Caco-2 (cell line): ENCODE data around the gene LMOD1. TPM values are rescaled to one million over a fixed set of nuclear protein-coding genes. Genes with fewer than 3 reads are reported as not detected.

ENCODE experiments used
- BruUV-seq: library from RNA; stranded (reverse); fragments of 400-500 nt; replicated peaks from 2 replicates; lab custom pipeline; 2021; lab: Mats Ljungman, UMichigan
- CTCF ChIA-PET: fragments of 300-600 bp; sonication (Branson Sonifier 250); formaldehyde crosslinking; loops from one replicate; lab custom pipeline; 2022; ENCODE audit warnings: antibody characterized with exemption; lab: Charles Lee
- POLR2A ChIA-PET: fragments of 300-600 bp; sonication (Branson Sonifier 250); formaldehyde crosslinking; loops from one replicate; lab custom pipeline; 2022; ENCODE audit warnings: antibody characterized with exemption; lab: Charles Lee
- DNase-seq, 2 experiments: peaks; one replicate each; pipeline versions ENCODE4 v3.0.0 to v3.0.0-alpha.2; 2020 to 2022
- H3K27me3 ChIP-seq: replicated peaks from 2 replicates; pipeline ENCODE4 v1.6.0; 2011; ENCODE audit warnings: low read length; ENCODE audit not compliant: control insufficient read depth, insufficient read depth
- H3K36me3 ChIP-seq: 2 replicates; pipeline ENCODE4 v1.5.1; 2011; ENCODE audit warnings: low read length; ENCODE audit not compliant: control insufficient read depth, insufficient read depth
- H3K4me1 ChIP-seq: fragments of 250-450 bp; sonication (Bioruptor Pico); 2 replicates; pipeline ENCODE4 v1.5.1; 2020; ENCODE audit warnings: mild to moderate bottlenecking
- H3K4me3 ChIP-seq: 2 replicates; pipeline ENCODE4 v1.5.1; 2011; ENCODE audit warnings: low read depth, mild to moderate bottlenecking, control low read depth, low read length
- H3K9me3 ChIP-seq: fragments of 250-450 bp; sonication (Bioruptor Pico); 2 replicates; pipeline ENCODE4 v1.5.1; 2020; ENCODE audit warnings: mild to moderate bottlenecking, moderate library complexity
- H3K27ac Mint-ChIP-seq: one replicate; pipeline ENCODE4 v1.8.0; 2022; ENCODE audit warnings: mixed read lengths; ENCODE audit not compliant: unreplicated experiment
- H3K27me3 Mint-ChIP-seq: one replicate; pipeline ENCODE4 v1.8.0; 2022; ENCODE audit warnings: mixed read lengths; ENCODE audit not compliant: insufficient read depth, unreplicated experiment
- H3K36me3 Mint-ChIP-seq: one replicate; pipeline ENCODE4 v1.8.0; 2022; ENCODE audit warnings: mild to moderate bottlenecking, mixed read lengths; ENCODE audit not compliant: insufficient read depth, unreplicated experiment
- H3K4me1 Mint-ChIP-seq: one replicate; pipeline ENCODE4 v1.8.0; 2022; ENCODE audit warnings: low read depth, mixed read lengths; ENCODE audit not compliant: unreplicated experiment
- H3K4me3 Mint-ChIP-seq: one replicate; pipeline ENCODE4 v1.8.0; 2022; ENCODE audit warnings: mild to moderate bottlenecking, moderate library complexity, mixed read lengths; ENCODE audit not compliant: unreplicated experiment
- H3K9me3 Mint-ChIP-seq: one replicate; pipeline ENCODE4 v1.8.0; 2022; ENCODE audit warnings: mixed read lengths; ENCODE audit not compliant: unreplicated experiment
- intact Hi-C: fragments of 100-400 bp; cut with micrococcal nuclease; formaldehyde crosslinking; loops from one replicate; pipeline ENCODE4 v1.10.0; 2022; ENCODE audit not compliant: unreplicated experiment
- total RNA-seq: library from RNA; stranded (reverse); gene quantifications from 2 replicates; pipeline ENCODE4 v1.2.3, GENCODE V29; 2022
- TF ChIP-seq, protein P1 (sequence below), 2 experiments: fragments of 200-600 bp in 1 of 2; IDR thresholded peaks; 1 replicate in 1 of 2; 2 replicates in 1 of 2; pipeline versions ENCODE4 v1.5.1 to v1.8.0; 2011 to 2022; ENCODE audit warnings: antibody characterized with exemption in 1 of 2, control low read depth in 1 of 2, inconsistent platforms in 1 of 2, low read depth in 1 of 2, low read length in 1 of 2, mild to moderate bottlenecking in 1 of 2, moderate library complexity in 1 of 2; ENCODE audit not compliant: insufficient read depth in 1 of 2, severe bottlenecking in 1 of 2, unreplicated experiment in 1 of 2

The LMOD1 gene
- total RNA-seq, 1 experiment from 2014 or later, result 0.11 TPM

DNA sequence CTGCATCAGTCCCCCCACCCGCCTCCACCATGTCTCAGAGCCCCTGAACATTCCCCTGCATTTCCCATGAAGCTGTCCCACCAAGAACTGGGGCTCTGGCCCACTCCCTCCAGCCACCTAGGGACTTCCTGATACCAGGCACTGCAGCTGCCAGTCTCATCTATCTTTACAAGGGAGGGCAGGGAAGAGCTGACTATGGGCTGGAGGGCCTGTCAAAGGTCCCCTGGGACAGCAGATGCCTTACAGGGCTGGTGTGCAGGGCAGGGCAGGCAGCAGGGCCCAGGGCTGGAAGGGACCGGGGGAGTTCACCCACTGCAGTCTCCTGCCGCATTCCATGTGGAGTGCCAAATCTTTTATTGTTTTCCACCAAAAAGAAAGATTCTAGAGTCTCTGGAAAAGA lies 40.0 kb downstream of the LMOD1 start:
- no peak overlapping the region for H3K4me3 ChIP-seq
- H3K27me3 ChIP-seq, result no peaks in the 10 kb centered on the region
- TF ChIP-seq, protein P1, sequence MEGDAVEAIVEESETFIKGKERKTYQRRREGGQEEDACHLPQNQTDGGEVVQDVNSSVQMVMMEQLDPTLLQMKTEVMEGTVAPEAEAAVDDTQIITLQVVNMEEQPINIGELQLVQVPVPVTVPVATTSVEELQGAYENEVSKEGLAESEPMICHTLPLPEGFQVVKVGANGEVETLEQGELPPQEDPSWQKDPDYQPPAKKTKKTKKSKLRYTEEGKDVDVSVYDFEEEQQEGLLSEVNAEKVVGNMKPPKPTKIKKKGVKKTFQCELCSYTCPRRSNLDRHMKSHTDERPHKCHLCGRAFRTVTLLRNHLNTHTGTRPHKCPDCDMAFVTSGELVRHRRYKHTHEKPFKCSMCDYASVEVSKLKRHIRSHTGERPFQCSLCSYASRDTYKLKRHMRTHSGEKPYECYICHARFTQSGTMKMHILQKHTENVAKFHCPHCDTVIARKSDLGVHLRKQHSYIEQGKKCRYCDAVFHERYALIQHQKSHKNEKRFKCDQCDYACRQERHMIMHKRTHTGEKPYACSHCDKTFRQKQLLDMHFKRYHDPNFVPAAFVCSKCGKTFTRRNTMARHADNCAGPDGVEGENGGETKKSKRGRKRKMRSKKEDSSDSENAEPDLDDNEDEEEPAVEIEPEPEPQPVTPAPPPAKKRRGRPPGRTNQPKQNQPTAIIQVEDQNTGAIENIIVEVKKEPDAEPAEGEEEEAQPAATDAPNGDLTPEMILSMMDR (IDR thresholded peaks at IDR 0.05; ENCODE audit: insufficient read depth in 1 of 2, low read depth in 1 of 2, low read length in 1 of 2, severe bottlenecking in 1 of 2, unreplicated experiment in 1 of 2), result no peak
- H3K36me3 Mint-ChIP-seq, result no peaks in the 10 kb centered on the region
- H3K36me3 ChIP-seq, result no peaks in the 10 kb centered on the region
- no peaks in the 10 kb centered on the region for H3K4me1 ChIP-seq
- CTCF ChIA-PET, result no interaction called here
- no peak for DNase-seq
- H3K9me3 ChIP-seq, result no peaks in the 10 kb centered on the region
- POLR2A ChIA-PET, result no interaction called here
- H3K4me3 Mint-ChIP-seq, result no peak overlapping the region
- intact Hi-C loops, result no loop called here
- BruUV-seq, result no TSS peak
- H3K4me1 Mint-ChIP-seq, result no peaks in the 10 kb centered on the region
- no peaks in the 10 kb centered on the region for H3K27me3 Mint-ChIP-seq
- H3K9me3 Mint-ChIP-seq, result no peaks in the 10 kb centered on the region
- no peak overlapping the region for H3K27ac Mint-ChIP-seq

DNA sequence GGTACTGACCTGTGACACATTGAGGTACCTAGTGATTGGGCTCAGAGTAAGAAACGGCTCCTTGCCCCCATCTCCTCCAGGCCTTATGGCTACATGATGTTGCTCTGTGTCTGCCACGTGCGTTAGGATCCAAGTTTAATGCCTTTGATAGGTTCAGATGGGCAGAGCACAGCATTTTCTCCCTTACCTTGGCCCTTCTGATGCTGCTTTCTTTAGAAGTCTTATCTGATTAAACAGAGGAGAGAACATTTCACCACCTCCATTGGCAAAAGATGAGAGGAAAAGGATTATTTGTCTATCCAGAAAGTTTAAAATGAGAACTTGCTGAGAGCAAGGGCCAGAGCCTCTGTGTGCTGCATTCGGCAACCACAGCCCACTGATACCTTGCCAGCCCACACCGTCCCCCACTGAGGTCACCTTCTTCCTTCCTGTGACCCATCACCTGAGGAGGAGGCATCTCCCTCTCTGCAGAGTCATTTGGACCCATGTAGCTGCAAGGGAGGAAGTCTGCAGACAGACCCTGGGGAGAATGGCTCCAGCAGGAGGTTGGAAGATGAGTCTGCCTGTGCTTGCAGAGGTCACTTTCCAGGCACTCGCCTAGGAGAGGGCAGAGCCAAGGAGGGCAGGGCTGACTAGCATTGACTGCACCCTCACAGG lies 41.0 kb downstream of the LMOD1 start:
- intact Hi-C loops, result no loop called here
- no peak overlapping the region for H3K4me3 ChIP-seq
- H3K36me3 ChIP-seq, result no peaks in the 10 kb centered on the region
- CTCF ChIA-PET, result no interaction called here
- no peaks in the 10 kb centered on the region for H3K36me3 Mint-ChIP-seq
- no peak overlapping the region for H3K27ac Mint-ChIP-seq
- H3K4me3 Mint-ChIP-seq, result no peak overlapping the region
- peaks cover 4% of the 10 kb centered on the region for H3K9me3 Mint-ChIP-seq
- no peaks in the 10 kb centered on the region for H3K4me1 Mint-ChIP-seq
- no peak for DNase-seq
- POLR2A ChIA-PET, result no interaction called here
- no peaks in the 10 kb centered on the region for H3K4me1 ChIP-seq
- no peaks in the 10 kb centered on the region for H3K9me3 ChIP-seq
- BruUV-seq, result no TSS peak
- TF ChIP-seq, protein P1 (IDR thresholded peaks at IDR 0.05; ENCODE audit: insufficient read depth in 1 of 2, low read depth in 1 of 2, low read length in 1 of 2, severe bottlenecking in 1 of 2, unreplicated experiment in 1 of 2), result no peak
- no peaks in the 10 kb centered on the region; the same call in 1 of the 2 replicates for H3K27me3 ChIP-seq
- H3K27me3 Mint-ChIP-seq, result peaks cover 2% of the 10 kb centered on the region

DNA sequence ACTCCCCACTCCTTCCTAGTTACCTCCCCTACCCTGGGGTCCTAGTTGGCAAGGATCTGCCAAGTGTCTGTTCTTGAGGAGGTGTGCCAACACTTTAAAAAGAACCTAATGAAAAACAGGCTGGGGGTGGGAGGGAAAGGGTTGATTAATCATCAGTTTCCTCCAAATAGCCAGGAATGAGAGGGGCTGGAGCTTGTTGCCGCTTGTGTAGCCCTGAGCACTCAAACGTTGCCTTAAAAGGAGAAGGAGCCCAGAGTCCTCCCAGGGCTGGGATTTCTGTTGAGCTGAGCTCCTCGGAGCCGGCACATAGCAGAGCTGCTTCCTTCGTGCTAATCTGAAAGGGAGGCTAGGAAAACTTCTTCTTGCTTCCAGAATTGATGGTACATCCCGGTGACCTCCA lies 41.8 kb downstream of the LMOD1 start:
- Mint-ChIP-seq H3K4me3 (no peak overlapping the region), H3K27ac (no peak overlapping the region), H3K4me1 (no peaks in the 10 kb centered on the region), H3K9me3 (peaks cover 11% of the 10 kb centered on the region), H3K36me3 (no peaks in the 10 kb centered on the region), H3K27me3 (peaks cover 5% of the 10 kb centered on the region)
- H3K27me3 ChIP-seq, result no peaks in the 10 kb centered on the region; the same call in 1 of the 2 replicates
- TF ChIP-seq, protein P1 (IDR thresholded peaks at IDR 0.05; ENCODE audit: insufficient read depth in 1 of 2, low read depth in 1 of 2, low read length in 1 of 2, severe bottlenecking in 1 of 2, unreplicated experiment in 1 of 2), result no peak
- H3K9me3 ChIP-seq, result no peaks in the 10 kb centered on the region
- no peaks in the 10 kb centered on the region for H3K4me1 ChIP-seq
- intact Hi-C loops, result no loop called here
- no peaks in the 10 kb centered on the region for H3K36me3 ChIP-seq
- H3K4me3 ChIP-seq, result no peak overlapping the region
- no peak for DNase-seq
- POLR2A ChIA-PET, result no interaction called here
- CTCF ChIA-PET, result no interaction called here
- BruUV-seq, result no TSS peak
